B cell (primary cell): Measurements from ENCODE around the gene OTOP2. TPM values are rescaled to one million over a fixed set of nuclear protein-coding genes. Genes with fewer than 3 reads are reported as not detected.

Experiments
- ATAC-seq: fragments of 200-7000 bp; cut with Tn5 transposase; one replicate; pipeline ENCODE4 v1.10.0; 2021; ENCODE audit warnings: low read depth, mild to moderate bottlenecking, moderate number of reproducible peaks, moderate library complexity
- CTCF ChIA-PET: fragments of 350-600 bp; sonication (Branson Sonifier 250); formaldehyde crosslinking; loops from one replicate; lab custom pipeline; 2021; ENCODE audit warnings: antibody characterized with exemption, inconsistent platforms; lab: Charles Lee
- POLR2A ChIA-PET: fragments of 350-600 bp; sonication (Branson Sonifier 250); formaldehyde crosslinking; loops from one replicate; lab custom pipeline; 2021; ENCODE audit warnings: antibody characterized with exemption; lab: Charles Lee
- DNase-seq: peaks from one replicate; pipeline ENCODE4 v3.0.0; 2013
- H2AFZ ChIP-seq: 2 replicates; pipeline ENCODE4 v1.6.1; 2012; ENCODE audit warnings: mild to moderate bottlenecking, low read depth, low read length; ENCODE audit not compliant: insufficient read depth, poor library complexity, severe bottlenecking
- H3K27ac ChIP-seq, 2 donors: 1 replicate in 1 of 2; 2 replicates in 1 of 2; pipeline ENCODE4 v1.5.1; 2012 to 2013; ENCODE audit warnings: low read length in 2 of 2, mild to moderate bottlenecking in 2 of 2, moderate library complexity in 1 of 2
- H3K27me3 ChIP-seq, 4 experiments: fragments of 200-600 bp in 1 of 4; sonication (generic) in 1 of 4; replicated peaks in 1 of 4; 1 replicate in 2 of 4; 2 replicates in 2 of 4; pipeline versions ENCODE4 v1.6.1 to v1.7.0; 2013 to 2016; ENCODE audit warnings: low read length in 3 of 4, mild to moderate bottlenecking in 2 of 4, mixed read lengths in 1 of 4, moderate library complexity in 1 of 4; ENCODE audit not compliant: insufficient read depth in 4 of 4, control insufficient read depth in 3 of 4; ENCODE audit errors: control extremely low read depth in 1 of 4
- H3K36me3 ChIP-seq, 2 experiments: replicated peaks in 1 of 2; 1 replicate in 1 of 2; 2 replicates in 1 of 2; pipeline versions ENCODE4 v1.6.1 to v1.7.1; 2013; ENCODE audit warnings: low read length in 1 of 2; ENCODE audit not compliant: insufficient read depth in 2 of 2, control insufficient read depth in 1 of 2; ENCODE audit errors: control extremely low read depth in 1 of 2, extremely low read depth in 1 of 2
- H3K4me1 ChIP-seq, 2 donors: fragments of 200-600 bp in 1 of 2; sonication (generic) in 1 of 2; 1 replicate in 1 of 2; 2 replicates in 1 of 2; pipeline versions ENCODE4 v1.5.1 to v1.6.1; 2013 to 2017; ENCODE audit warnings: low read length in 2 of 2; ENCODE audit not compliant: control insufficient read depth in 2 of 2, insufficient read depth in 2 of 2
- H3K4me2 ChIP-seq: replicated peaks from 2 replicates; pipeline ENCODE3; 2012; ENCODE audit warnings: mild to moderate bottlenecking, low read depth, low read length; ENCODE audit not compliant: poor library complexity, severe bottlenecking
- H3K4me3 ChIP-seq, 5 experiments: fragments of 200-600 bp in 1 of 5; sonication (generic) in 1 of 5; 1 replicate in 3 of 5; 2 replicates in 2 of 5; pipeline versions ENCODE4 v1.5.1 to v1.7.0; 2011 to 2016; ENCODE audit warnings: low read length in 4 of 5, mild to moderate bottlenecking in 4 of 5, low read depth in 2 of 5, control low read depth in 1 of 5, moderate library complexity in 1 of 5; ENCODE audit not compliant: insufficient read depth in 1 of 5; ENCODE audit errors: control extremely low read depth in 1 of 5, extremely low read depth in 1 of 5
- H3K79me2 ChIP-seq: fragments of 200-600 bp; sonication (generic); one replicate; pipeline ENCODE4 v1.6.0; 2016; ENCODE audit warnings: low read length; ENCODE audit not compliant: control insufficient read depth, insufficient read depth
- H3K9ac ChIP-seq: fragments of 200-600 bp; sonication (generic); 2 replicates; pipeline ENCODE4 v1.6.1; 2017; ENCODE audit warnings: mild to moderate bottlenecking, low read length, moderate library complexity
- H3K9me3 ChIP-seq, 3 donors: one replicate each; pipeline versions ENCODE4 v1.6.1 to v1.7.1; 2013; ENCODE audit warnings: low read length in 2 of 3; ENCODE audit not compliant: control insufficient read depth in 2 of 3, insufficient read depth in 1 of 3; ENCODE audit errors: control extremely low read depth in 1 of 3
- H4K20me1 ChIP-seq: 2 replicates; pipeline ENCODE4 v1.6.0; 2012; ENCODE audit warnings: mild to moderate bottlenecking, low read length; ENCODE audit not compliant: insufficient read depth, control insufficient read depth, poor library complexity, severe bottlenecking
- H3K27ac Mint-ChIP-seq: one replicate; pipeline ENCODE4 v1.8.0; 2021; ENCODE audit warnings: mixed read lengths
- H3K27me3 Mint-ChIP-seq: one replicate; pipeline ENCODE4 v1.8.0; 2021; ENCODE audit warnings: mixed read lengths
- H3K4me1 Mint-ChIP-seq: one replicate; pipeline ENCODE4 v1.8.0; 2021; ENCODE audit warnings: mixed read lengths
- H3K4me3 Mint-ChIP-seq: one replicate; pipeline ENCODE4 v1.8.0; 2021; ENCODE audit warnings: mixed read lengths
- H3K9me3 Mint-ChIP-seq: one replicate; pipeline ENCODE4 v1.8.0; 2022; ENCODE audit warnings: mixed read lengths; ENCODE audit not compliant: insufficient read depth
- CTCF ChIP-seq: fragments of 200-600 bp; IDR thresholded peaks from one replicate; pipeline ENCODE4 v1.8.0; 2022; ENCODE audit warnings: antibody characterized with exemption, mild to moderate bottlenecking
- EZH2 ChIP-seq: IDR thresholded peaks from 2 replicates; pipeline ENCODE4 v1.6.1; 2012; ENCODE audit warnings: borderline replicate concordance, low read depth, mild to moderate bottlenecking, moderate library complexity, low read length; ENCODE audit not compliant: insufficient read depth, poor library complexity, severe bottlenecking
- WGBS: methylation state at CpG from one replicate; pipeline ENCODE4 v1.1.5; 2013; ENCODE audit warnings: missing lambda C conversion rate; ENCODE audit not compliant: insufficient coverage; 5-methylcytosine and 5-hydroxymethylcytosine counted together
- intact Hi-C: fragments of 100-400 bp; cut with micrococcal nuclease; formaldehyde crosslinking; loops from one replicate; pipeline ENCODE4 v1.10.0; 2022
- polyA plus RNA-seq: library from polyadenylated mRNA; depleted of rRNA; stranded (reverse); fragments of >200 nt; gene quantifications from 2 replicates; pipeline ENCODE4 v1.2.3, GENCODE V29; 2012
- total RNA-seq, 2 donors: library from RNA; stranded (reverse); fragments of 120-200 nt in 1 of 2; gene quantifications; 1 replicate in 1 of 2; 2 replicates in 1 of 2; pipeline versions ENCODE4 v1.2.3 to v1.2.4, GENCODE V29; 2013 to 2022

Gene OTOP2
- total and polyA plus RNA-seq, 2 donors (not counting 1 experiment from before 2014, with no cell fraction given), result not detected

DNA sequence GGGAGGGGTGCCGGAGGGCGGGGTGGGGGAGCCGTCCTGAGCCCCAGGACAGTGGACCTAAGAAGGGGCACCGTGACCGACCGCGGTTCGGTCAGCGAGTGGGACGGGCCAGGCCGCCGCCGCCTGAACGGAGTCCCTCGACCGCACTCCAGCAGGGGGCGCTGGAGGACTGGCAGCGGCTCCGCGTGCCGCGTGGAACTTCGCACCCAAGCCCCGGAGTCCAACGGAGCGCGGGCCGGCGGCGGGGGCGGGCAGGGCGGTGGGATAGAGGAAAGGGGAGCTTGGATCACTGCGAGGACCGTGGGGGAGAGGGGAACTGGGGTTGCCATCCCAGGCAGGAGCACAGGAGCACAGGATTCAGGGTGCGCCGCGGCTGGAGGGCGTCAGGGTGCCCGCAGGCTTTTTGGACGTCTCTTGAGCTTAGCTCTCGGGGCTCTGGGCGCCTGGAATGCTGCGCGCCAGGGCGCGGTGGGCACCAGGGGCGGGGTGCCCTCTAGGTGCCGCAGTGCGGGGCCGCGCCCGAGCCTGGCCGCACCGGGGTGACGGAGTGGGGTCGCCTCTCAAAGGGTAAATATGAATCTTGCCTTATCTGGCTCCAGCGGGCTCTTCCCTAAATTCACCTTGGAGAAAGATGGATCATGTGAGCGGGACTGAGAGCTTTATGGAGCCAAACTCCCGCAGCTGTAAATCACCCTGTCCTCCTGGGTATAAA, 379 bp upstream of the OTOP2 start:
- Mint-ChIP-seq H3K4me3 (peak overlapping the region; percentile 62), H3K27me3 (peaks cover 51% of the 10 kb centered on the region), H3K27ac (no peak overlapping the region), H3K9me3 (no peaks in the 10 kb centered on the region), H3K4me1 (peaks cover 15% of the 10 kb centered on the region)
- peak overlapping the region; percentile 75 for H3K4me2 ChIP-seq
- H3K4me3 ChIP-seq, result peak overlapping the region in 3 of 5 experiments; percentile 18 to 37 (median 29)
- TF ChIP-seq EZH2 (no peak), CTCF (peak; percentile 88)
- H4K20me1 ChIP-seq, result no peaks in the 10 kb centered on the region
- POLR2A ChIA-PET, result no interaction called here
- peaks cover 0 to 16% (median 0%) of the 10 kb centered on the region in 3 donors for H3K9me3 ChIP-seq
- H3K27me3 ChIP-seq, result peaks cover 0 to 76% (median 37%) of the 10 kb centered on the region in 4 experiments
- peak overlapping the region; percentile 48 for H3K9ac ChIP-seq
- no peak overlapping the region for H3K27ac ChIP-seq
- WGBS, result 6% methylated on average over 58 of the region's 59 CpGs
- ATAC-seq (peak; percentile 68), DNase-seq (peak; percentile 67)
- no peaks in the 10 kb centered on the region for H3K36me3 ChIP-seq
- intact Hi-C loops, result loop anchor here (1.0 kb wide), 1 partner anchor 35 kb away; no protein-coding TSS in a partner anchor
- peaks cover 24 to 25% of the 10 kb centered on the region in 2 donors for H3K4me1 ChIP-seq
- CTCF ChIA-PET, result interaction anchor here (0.6 to 2.3 kb wide), 4 partner anchors 35 to 278 kb away, joined by 3 to 16 read pairs (median 4); no protein-coding TSS in a partner anchor
- peak overlapping the region; percentile 57 for H2AFZ ChIP-seq
- H3K79me2 ChIP-seq, result no peaks in the 10 kb centered on the region

- ATAC-seq (no peak), DNase-seq (no peak)
- Histone ChIP-seq H4K20me1 (no peaks in the 10 kb centered on the region), H3K27ac (no peak overlapping the region), H3K36me3 (no peaks in the 10 kb centered on the region), H3K4me3 (no peak overlapping the region), H3K27me3 (peaks cover 0 to 71% (median 35%) of the 10 kb centered on the region in 4 experiments), H3K79me2 (no peaks in the 10 kb centered on the region), H3K9me3 (peaks cover 0 to 16% (median 0%) of the 10 kb centered on the region in 3 donors), H3K4me1 (peaks cover 24 to 25% of the 10 kb centered on the region in 2 donors), H3K9ac (no peak overlapping the region), H3K4me2 (no peak overlapping the region), H2AFZ (no peak overlapping the region)
- Mint-ChIP-seq H3K4me3 (peak overlapping the region; percentile 59), H3K27me3 (peaks cover 50% of the 10 kb centered on the region), H3K27ac (no peak overlapping the region), H3K9me3 (no peaks in the 10 kb centered on the region), H3K4me1 (peaks cover 15% of the 10 kb centered on the region)
- intact Hi-C loops, result no loop called here
- CTCF ChIA-PET, result interaction anchor here (2.3 kb wide), 1 partner anchor 33 kb away, joined by 16 read pairs; no protein-coding TSS in a partner anchor
- TF ChIP-seq CTCF, result no peak
- TF ChIP-seq EZH2, result no peak
- POLR2A ChIA-PET, result no interaction called here
- 57% methylated on average over 1 of the region's 3 CpGs for WGBS
These were observed 1.2 kb downstream of the OTOP2 start for GRCh38 chr17:74925242-74925641.
